Neuronal stem cell (in vitro differentiated cells): ENCODE results near the gene GNG13.
A peak's percentile ranks its signal among the peaks of the same experiment; 100 is the strongest.

Experiments
- DNase-seq: peaks from one replicate; pipeline ENCODE4 v3.0.0-alpha.2; 2013; ENCODE audit warnings: low spot score
- H2AFZ ChIP-seq: one replicate; pipeline ENCODE4 v1.6.1; 2013; ENCODE audit warnings: mild to moderate bottlenecking, low read length, inconsistent platforms
- H2AK5ac ChIP-seq: 2 replicates; pipeline ENCODE4 v1.6.1; 2013; ENCODE audit warnings: low read depth, mild to moderate bottlenecking, inconsistent platforms, low read length, moderate library complexity, mixed read lengths
- H2BK120ac ChIP-seq: 2 replicates; pipeline ENCODE4 v1.6.1; 2013; ENCODE audit warnings: low read depth, mild to moderate bottlenecking, inconsistent platforms, low read length, moderate library complexity, mixed read lengths
- H2BK12ac ChIP-seq: one replicate; pipeline ENCODE4 v1.6.1; 2013; ENCODE audit warnings: low read length, inconsistent platforms
- H2BK15ac ChIP-seq: 2 replicates; pipeline ENCODE4 v1.6.1; 2013; ENCODE audit warnings: mild to moderate bottlenecking, low read length, inconsistent platforms, mixed read lengths
- H2BK5ac ChIP-seq: one replicate; pipeline ENCODE4 v1.6.1; 2013; ENCODE audit warnings: inconsistent platforms, mild to moderate bottlenecking, low read length, moderate library complexity
- H3K14ac ChIP-seq: one replicate; pipeline ENCODE4 v1.6.1; 2013; ENCODE audit warnings: low read length, inconsistent platforms
- H3K18ac ChIP-seq: 2 replicates; pipeline ENCODE4 v1.6.1; 2013; ENCODE audit warnings: low read length, inconsistent platforms
- H3K23ac ChIP-seq: 2 replicates; pipeline ENCODE4 v1.6.1; 2013; ENCODE audit warnings: low read depth, mild to moderate bottlenecking, mixed read lengths, low read length, inconsistent platforms; ENCODE audit not compliant: poor library complexity
- H3K27ac ChIP-seq: replicated peaks from 3 replicates; pipeline ENCODE4 v1.5.1; 2013; ENCODE audit warnings: low read length, inconsistent platforms
- H3K27me3 ChIP-seq, 3 experiments: 2 replicates each; pipeline ENCODE4 v1.6.1; 2013; ENCODE audit warnings: low read length in 3 of 3, mild to moderate bottlenecking in 2 of 3, inconsistent platforms in 1 of 3, low read depth in 1 of 3, mixed read lengths in 1 of 3, moderate library complexity in 1 of 3; ENCODE audit not compliant: control insufficient read depth in 3 of 3, insufficient read depth in 3 of 3
- H3K36me3 ChIP-seq, 2 donors: replicated peaks in 1 of 2; 2 replicates each; pipeline ENCODE4 v1.6.1; 2013; ENCODE audit warnings: low read length in 2 of 2; ENCODE audit not compliant: control insufficient read depth in 2 of 2, insufficient read depth in 2 of 2
- H3K4ac ChIP-seq: 2 replicates; pipeline ENCODE4 v1.6.1; 2013; ENCODE audit warnings: inconsistent platforms, mild to moderate bottlenecking, low read length, moderate library complexity
- H3K4me1 ChIP-seq, 2 donors: 1 replicate in 1 of 2; 2 replicates in 1 of 2; pipeline ENCODE4 v1.6.1; 2013; ENCODE audit warnings: low read length in 2 of 2, low read depth in 1 of 2; ENCODE audit not compliant: control insufficient read depth in 2 of 2, insufficient read depth in 1 of 2
- H3K4me2 ChIP-seq: one replicate; pipeline ENCODE4 v1.6.1; 2013; ENCODE audit warnings: mild to moderate bottlenecking, low read length, inconsistent platforms; ENCODE audit not compliant: insufficient read depth, poor library complexity, severe bottlenecking
- H3K4me3 ChIP-seq, 2 donors: 2 replicates each; pipeline ENCODE4 v1.5.1; 2013; ENCODE audit warnings: low read length in 2 of 2, mild to moderate bottlenecking in 2 of 2, inconsistent platforms in 1 of 2, moderate library complexity in 1 of 2
- H3K79me1 ChIP-seq: one replicate; pipeline ENCODE4 v1.6.1; 2013; ENCODE audit warnings: low read depth, mild to moderate bottlenecking, inconsistent platforms, low read length, moderate library complexity
- H3K9ac ChIP-seq: one replicate; pipeline ENCODE4 v1.6.1; 2013; ENCODE audit warnings: mild to moderate bottlenecking, low read depth, low read length, inconsistent platforms; ENCODE audit not compliant: poor library complexity
- H3K9me3 ChIP-seq, 2 donors: replicated peaks in 1 of 2; 2 replicates each; pipeline versions ENCODE3 to v1.6.1; 2013; ENCODE audit warnings: low read length in 2 of 2, mild to moderate bottlenecking in 2 of 2, inconsistent platforms in 1 of 2, low read depth in 1 of 2, mixed read lengths in 1 of 2, moderate library complexity in 1 of 2; ENCODE audit not compliant: control insufficient read depth in 2 of 2, insufficient read depth in 1 of 2
- H4K8ac ChIP-seq: one replicate; pipeline ENCODE4 v1.6.1; 2013; ENCODE audit warnings: low read depth, mild to moderate bottlenecking, inconsistent platforms, low read length, moderate library complexity
- H4K91ac ChIP-seq: one replicate; pipeline ENCODE4 v1.6.1; 2013; ENCODE audit warnings: low read length, low read depth, mild to moderate bottlenecking, inconsistent platforms; ENCODE audit not compliant: poor library complexity
- WGBS, 2 donors: extraction: QIAGEN DNeasy Blood & Tissue Kit; methylation state at CpG; one replicate each; pipeline ENCODE4 v1.1.7; 2013; ENCODE audit warnings: missing lambda C conversion rate in 2 of 2, mixed read lengths in 1 of 2; ENCODE audit not compliant: insufficient read length in 2 of 2, insufficient replicate concordance in 1 of 2; ENCODE audit errors: extremely low coverage in 2 of 2; 5-methylcytosine and 5-hydroxymethylcytosine counted together

GNG13 gene

DNA sequence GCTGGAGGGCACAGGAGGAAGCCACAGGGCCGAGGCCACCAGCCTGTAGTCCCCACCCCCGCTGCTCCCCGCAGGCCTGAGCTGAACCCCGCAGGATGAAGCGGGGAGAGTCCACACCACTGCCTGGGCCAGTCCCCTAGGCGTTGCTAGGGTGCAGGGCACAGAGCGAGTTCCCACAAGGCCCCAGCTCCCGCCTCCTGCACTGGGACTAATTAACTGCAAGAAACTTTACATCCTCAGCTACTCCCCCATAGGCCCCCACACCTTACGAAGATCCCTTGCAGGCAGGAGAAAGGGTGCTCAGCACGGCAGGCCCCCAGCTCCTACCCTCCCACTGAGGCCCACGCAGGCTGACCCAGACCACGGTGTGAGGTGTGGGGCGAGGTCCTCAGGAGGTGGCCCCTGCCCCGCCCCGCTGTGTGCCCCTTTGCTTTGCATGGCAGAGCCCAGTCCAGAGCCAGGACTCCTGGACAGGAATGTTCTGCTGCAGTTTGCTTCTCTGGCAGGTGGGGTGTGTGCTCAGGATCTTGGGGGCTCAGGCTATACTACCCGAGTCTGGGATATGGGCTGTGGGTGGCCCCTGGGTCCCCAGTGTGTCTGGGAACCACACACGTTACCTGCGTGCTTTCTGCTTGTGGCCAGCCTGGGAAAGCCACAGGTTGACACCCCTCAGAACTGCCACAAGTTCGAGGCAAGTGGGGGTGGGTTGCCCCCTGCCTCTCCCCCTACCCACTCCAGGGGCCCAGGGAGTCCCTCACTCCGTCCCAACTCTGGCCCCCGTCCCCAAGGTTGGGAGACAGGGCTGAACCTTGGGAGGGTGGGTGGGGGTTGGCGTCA, 1.2 kb downstream of the GNG13 start:
- Histone ChIP-seq H4K8ac (no peak overlapping the region), H3K23ac (no peak overlapping the region), H4K91ac (no peak overlapping the region), H2AK5ac (no peak overlapping the region), H3K9ac (no peak overlapping the region), H3K9me3 (peaks cover 0 to 2% of the 10 kb centered on the region in 2 donors), H3K27me3 (peaks cover 0 to 35% (median 13%) of the 10 kb centered on the region in 3 experiments), H3K4ac (no peak overlapping the region), H3K18ac (no peak overlapping the region), H2BK12ac (no peak overlapping the region), H3K27ac (no peak overlapping the region), H3K14ac (peak overlapping the region; percentile 31), H3K4me2 (no peak overlapping the region), H2AFZ (no peak overlapping the region), H2BK120ac (no peak overlapping the region), H3K79me1 (peaks cover 2% of the 10 kb centered on the region), H2BK15ac (no peak overlapping the region), H2BK5ac (peak overlapping the region; percentile 3), H3K4me1 (peaks cover 13 to 15% of the 10 kb centered on the region in 2 donors), H3K36me3 (peaks cover 14 to 29% of the 10 kb centered on the region in 2 donors), H3K4me3 (no peak overlapping the region)
- no CpG with 5 or more reads among the region's 22 CpGs for WGBS, 2 donors
- DNase-seq: no peak

DNA sequence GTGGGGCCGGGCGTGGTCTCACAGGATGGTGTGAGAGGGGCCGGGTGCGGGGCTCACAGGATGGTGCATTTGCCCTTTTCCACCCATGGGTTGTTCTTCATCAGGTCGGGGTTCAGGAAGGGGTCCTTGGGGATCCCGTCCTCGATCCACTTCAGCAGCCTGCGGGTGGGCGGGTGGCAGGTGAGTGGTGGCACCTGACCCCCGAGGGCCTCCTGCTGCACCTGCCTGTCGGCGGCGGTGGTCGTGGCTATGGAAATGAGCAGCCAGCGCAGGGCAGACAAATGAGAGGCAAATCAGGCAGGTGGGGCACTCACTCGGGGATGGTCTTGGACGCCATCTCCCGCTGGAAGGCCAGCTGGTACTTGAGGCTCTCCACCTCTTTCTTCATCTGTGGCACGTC, 1.9 kb downstream of the GNG13 start:
- Histone ChIP-seq H2AFZ (no peak overlapping the region), H3K18ac (no peak overlapping the region), H3K27ac (no peak overlapping the region), H3K4me1 (peaks cover 13% of the 10 kb centered on the region in 2 donors), H3K27me3 (peaks cover 0 to 32% (median 13%) of the 10 kb centered on the region in 3 experiments), H3K9me3 (peaks cover 0 to 2% of the 10 kb centered on the region in 2 donors), H3K23ac (no peak overlapping the region), H3K9ac (no peak overlapping the region), H4K8ac (no peak overlapping the region), H3K4ac (no peak overlapping the region), H3K4me3 (no peak overlapping the region), H2BK15ac (no peak overlapping the region), H2BK5ac (peak overlapping the region; percentile 3), H3K36me3 (peaks cover 17 to 33% of the 10 kb centered on the region in 2 donors), H3K14ac (no peak overlapping the region), H2BK120ac (no peak overlapping the region), H2BK12ac (no peak overlapping the region), H3K79me1 (peaks cover 2% of the 10 kb centered on the region), H4K91ac (no peak overlapping the region), H3K4me2 (no peak overlapping the region), H2AK5ac (no peak overlapping the region)
- DNase-seq: no peak
- no CpG with 5 or more reads among the region's 19 CpGs for WGBS, 2 donors

DNA sequence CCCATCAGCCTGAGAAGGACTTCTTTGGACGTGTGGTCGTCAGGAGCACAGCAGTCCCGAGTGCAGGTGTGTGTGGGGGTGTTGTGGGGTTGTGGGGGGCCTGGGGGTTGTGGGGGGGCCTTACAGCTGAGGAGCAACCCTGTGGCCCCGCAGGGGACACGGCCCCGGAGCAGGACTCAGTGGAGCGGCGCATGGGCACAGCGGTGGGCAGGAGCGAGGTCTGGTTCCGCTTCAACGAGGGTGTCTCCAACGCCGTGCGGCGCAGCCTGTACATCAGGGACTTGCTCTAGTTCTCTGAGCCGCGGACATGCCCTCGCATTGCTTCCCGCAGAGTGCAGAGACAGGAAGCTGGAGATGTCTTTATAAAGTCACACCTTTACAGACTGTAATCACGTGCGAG, 2.8 kb downstream of the GNG13 start:
- Histone ChIP-seq H3K4me3 (no peak overlapping the region), H2BK120ac (no peak overlapping the region), H2BK15ac (no peak overlapping the region), H4K8ac (no peak overlapping the region), H3K27me3 (peaks cover 0 to 26% (median 13%) of the 10 kb centered on the region in 3 experiments), H3K18ac (no peak overlapping the region), H2AFZ (no peak overlapping the region), H2BK12ac (no peak overlapping the region), H3K36me3 (peaks cover 24 to 42% of the 10 kb centered on the region in 2 donors), H2BK5ac (no peak overlapping the region), H3K9me3 (peaks cover 0 to 2% of the 10 kb centered on the region in 2 donors), H2AK5ac (no peak overlapping the region), H3K23ac (no peak overlapping the region), H3K4me1 (peaks cover 10 to 12% of the 10 kb centered on the region in 2 donors), H3K27ac (no peak overlapping the region), H4K91ac (no peak overlapping the region), H3K14ac (no peak overlapping the region), H3K4me2 (no peak overlapping the region), H3K9ac (no peak overlapping the region), H3K4ac (no peak overlapping the region), H3K79me1 (peaks cover 2% of the 10 kb centered on the region)
- WGBS, 2 donors: no CpG with 5 or more reads among the region's 22 CpGs
- DNase-seq: no peak

DNA sequence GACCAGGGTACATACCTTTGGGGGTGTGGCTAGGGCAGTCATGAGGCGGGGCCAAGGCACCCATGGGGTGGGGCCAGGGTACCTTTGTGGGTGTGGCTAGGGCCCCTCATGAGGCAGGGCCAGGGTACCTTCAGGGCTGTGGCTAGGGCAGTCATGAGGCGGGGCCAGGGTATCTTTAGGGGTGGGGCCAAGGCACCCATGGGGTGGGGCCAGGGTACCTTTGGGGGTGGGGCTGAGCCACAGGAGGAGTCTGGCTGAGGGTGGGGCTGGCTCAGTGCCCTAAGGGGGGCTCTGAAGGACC, 3.5 kb downstream of the GNG13 start:
- peaks cover 10 to 12% of the 10 kb centered on the region in 2 donors for H3K4me1 ChIP-seq
- H3K14ac ChIP-seq: no peak overlapping the region
- H3K9me3 ChIP-seq: peaks cover 0 to 2% of the 10 kb centered on the region in 2 donors
- peaks cover 0 to 21% (median 11%) of the 10 kb centered on the region in 3 experiments for H3K27me3 ChIP-seq
- H3K4me3 ChIP-seq: no peak overlapping the region
- no CpG with 5 or more reads among the region's 2 CpGs for WGBS, 2 donors
- H2BK5ac ChIP-seq: peak overlapping the region; percentile 39
- H3K4ac ChIP-seq: no peak overlapping the region
- H3K36me3 ChIP-seq: peaks cover 29 to 47% of the 10 kb centered on the region in 2 donors
- H3K79me1 ChIP-seq: peaks cover 5% of the 10 kb centered on the region
- no peak overlapping the region for H2BK120ac ChIP-seq
- no peak overlapping the region for H2BK12ac ChIP-seq
- no peak overlapping the region for H2BK15ac ChIP-seq
- no peak for DNase-seq
- H3K18ac ChIP-seq: no peak overlapping the region
- no peak overlapping the region for H3K23ac ChIP-seq
- no peak overlapping the region for H3K4me2 ChIP-seq
- no peak overlapping the region for H3K9ac ChIP-seq
- H3K27ac ChIP-seq: no peak overlapping the region
- no peak overlapping the region for H2AK5ac ChIP-seq
- H4K8ac ChIP-seq: no peak overlapping the region
- H4K91ac ChIP-seq: no peak overlapping the region
- no peak overlapping the region for H2AFZ ChIP-seq
